NCI-H2107 (cell line): ENCODE results near the gene DLG3.

ENCODE experiments used
- DNase-seq: peaks from one replicate; lab custom pipeline; 2025; lab: John Stamatoyannopoulos, UW

Gene DLG3

GRCh38 chrX:70525733-70526132 lies 81.1 kb downstream of the DLG3 start:
- DNase-seq = no peak

DNA sequence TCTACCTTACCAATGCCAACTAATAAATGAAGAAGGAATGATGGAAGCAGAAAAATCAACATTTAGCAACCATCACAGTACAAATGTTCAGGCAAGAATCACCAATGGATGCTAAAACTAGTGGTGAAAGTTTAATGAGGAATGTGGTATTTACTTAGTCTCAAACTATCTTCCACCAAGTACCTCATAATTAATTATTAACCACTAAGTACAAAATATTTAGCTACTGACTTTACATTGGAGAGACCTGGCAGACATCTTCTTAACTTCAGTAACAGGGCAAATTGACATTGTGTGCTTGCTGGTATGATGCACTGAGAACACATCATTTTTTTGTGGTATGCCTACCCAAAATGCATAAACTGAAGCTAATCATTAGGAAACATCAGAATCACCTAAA lies 82.4 kb downstream of the DLG3 start:
- no peak for DNase-seq

- no peak for DNase-seq
Measured at GRCh38 chrX:70527610-70528345, 83.1 kb downstream of the DLG3 start.

- no peak for DNase-seq
Measured at GRCh38 chrX:70535198-70535597, 90.6 kb downstream of the DLG3 start.

DNA sequence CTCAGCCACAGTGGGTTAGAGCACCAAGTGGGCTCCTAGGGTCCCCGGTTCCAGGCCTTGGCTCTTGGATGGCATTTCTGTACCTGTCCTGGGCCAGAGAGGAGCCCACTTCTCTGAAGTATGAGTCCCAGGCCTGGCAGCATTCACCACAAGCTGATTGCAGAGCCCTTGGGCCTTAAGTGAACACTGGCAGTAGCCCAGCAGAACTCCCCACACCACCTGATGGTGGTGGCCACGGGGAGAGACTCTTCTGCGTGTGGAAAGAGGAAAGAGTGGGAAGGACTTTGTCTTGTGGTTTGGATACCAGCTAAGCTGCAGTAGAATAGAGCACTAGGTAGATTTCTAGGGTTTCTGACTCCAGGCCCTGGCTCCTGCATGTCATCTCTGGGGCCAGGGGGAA lies 104.8 kb downstream of the DLG3 start:
- DNase-seq = no peak

DNA sequence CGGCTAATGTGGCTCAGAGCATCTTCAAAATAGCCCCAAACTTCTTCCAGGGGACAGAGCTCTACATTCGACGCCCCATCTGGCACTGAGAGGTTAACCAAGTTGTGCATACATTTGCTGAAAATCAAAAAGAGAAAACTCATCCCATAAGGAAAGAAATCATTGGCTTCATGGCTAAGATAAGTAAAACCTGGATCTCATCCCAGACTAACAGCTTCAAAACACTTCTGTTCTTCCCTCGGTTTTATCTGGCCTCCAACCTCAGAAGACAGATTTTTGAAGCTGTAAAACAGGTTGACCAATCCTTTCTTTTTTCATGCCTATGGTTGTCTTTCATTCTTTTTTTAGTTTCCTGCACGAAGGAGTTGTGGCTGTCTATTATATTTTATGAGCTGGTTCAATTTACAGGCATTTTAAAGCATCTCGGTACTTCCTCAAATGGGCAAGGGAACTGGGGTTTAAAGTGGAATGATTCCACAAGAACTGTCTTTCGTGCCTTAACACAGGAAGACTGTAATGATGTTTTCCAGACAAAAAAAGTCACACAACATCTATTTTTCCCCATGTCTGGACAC lies 107.6 kb downstream of the DLG3 start:
- no peak for DNase-seq

GRCh38 chrX:70553516-70553915 lies 108.9 kb downstream of the DLG3 start:
- no peak for DNase-seq

- DNase-seq = no peak
Measured at GRCh38 chrX:70554081-70554480, 109.4 kb downstream of the DLG3 start.

- DNase-seq = no peak
Measured at GRCh38 chrX:70554523-70554922, 109.9 kb downstream of the DLG3 start.

GRCh38 chrX:70554948-70555347 lies 110.3 kb downstream of the DLG3 start:
- no peak for DNase-seq
